CD14-positive monocyte (primary cell): ENCODE results near the gene NPNT. TPM values are rescaled to one million over a fixed set of nuclear protein-coding genes. Genes with fewer than 3 reads are reported as not detected.

ENCODE experiments used
- DNase-seq, 3 donors: peaks; one replicate each; pipeline ENCODE4 v3.0.0-alpha.2; 2011 to 2022
- H2AFZ ChIP-seq: 2 replicates; pipeline ENCODE4 v1.6.0; 2012; ENCODE audit warnings: mild to moderate bottlenecking, low read depth, low read length, inconsistent platforms; ENCODE audit not compliant: insufficient read depth, poor library complexity, severe bottlenecking
- H3K27ac ChIP-seq, 2 donors: 1 replicate in 1 of 2; 2 replicates in 1 of 2; pipeline ENCODE4 v1.5.1; 2012 to 2013; ENCODE audit warnings: low read length in 2 of 2, control low read depth in 1 of 2, inconsistent platforms in 1 of 2, low read depth in 1 of 2, mild to moderate bottlenecking in 1 of 2
- H3K27me3 ChIP-seq, 2 donors: one replicate each; pipeline versions ENCODE4 v1.6.0 to v1.6.1; 2011 to 2013; ENCODE audit warnings: low read length in 2 of 2; ENCODE audit not compliant: control insufficient read depth in 2 of 2, insufficient read depth in 2 of 2
- H3K36me3 ChIP-seq, 2 donors: replicated peaks in 1 of 2; 1 replicate in 1 of 2; 2 replicates in 1 of 2; pipeline versions ENCODE4 v1.5.1 to v1.6.1; 2012 to 2013; ENCODE audit warnings: low read length in 2 of 2, control low read depth in 1 of 2, inconsistent platforms in 1 of 2, mild to moderate bottlenecking in 1 of 2; ENCODE audit not compliant: insufficient read depth in 2 of 2, control insufficient read depth in 1 of 2
- H3K4me1 ChIP-seq, 2 donors: 1 replicate in 1 of 2; 2 replicates in 1 of 2; pipeline versions ENCODE4 v1.5.1 to v1.6.1; 2012 to 2013; ENCODE audit warnings: low read length in 2 of 2, control low read depth in 1 of 2, inconsistent platforms in 1 of 2, mild to moderate bottlenecking in 1 of 2, moderate library complexity in 1 of 2; ENCODE audit not compliant: insufficient read depth in 2 of 2, control insufficient read depth in 1 of 2
- H3K4me2 ChIP-seq: replicated peaks from 2 replicates; pipeline ENCODE3; 2012; ENCODE audit warnings: low read length, moderate library complexity, mild to moderate bottlenecking; ENCODE audit not compliant: poor library complexity, severe bottlenecking; ENCODE audit errors: extremely low read depth
- H3K4me3 ChIP-seq, 3 experiments: fragments of 200-600 bp in 1 of 3; sonication (generic) in 1 of 3; replicated peaks in 1 of 3; 1 replicate in 2 of 3; 2 replicates in 1 of 3; pipeline ENCODE4 v1.5.1; 2011 to 2013; ENCODE audit warnings: low read length in 3 of 3, mild to moderate bottlenecking in 3 of 3, control low read depth in 2 of 3, low read depth in 2 of 3, inconsistent platforms in 1 of 3, moderate library complexity in 1 of 3
- H3K79me2 ChIP-seq: 2 replicates; pipeline ENCODE4 v1.6.0; 2012; ENCODE audit warnings: mild to moderate bottlenecking, control low read depth, inconsistent platforms, low read length, moderate library complexity; ENCODE audit not compliant: insufficient read depth
- H3K9ac ChIP-seq: 2 replicates; pipeline ENCODE4 v1.6.0; 2017; ENCODE audit warnings: low read length, mild to moderate bottlenecking; ENCODE audit not compliant: insufficient read depth, poor library complexity, severe bottlenecking
- H3K9me3 ChIP-seq, 2 donors: replicated peaks in 1 of 2; 1 replicate in 1 of 2; 2 replicates in 1 of 2; pipeline versions ENCODE4 v1.5.1 to v1.6.1; 2012 to 2013; ENCODE audit warnings: low read length in 2 of 2, control low read depth in 1 of 2; ENCODE audit not compliant: control insufficient read depth in 1 of 2, insufficient read depth in 1 of 2
- H4K20me1 ChIP-seq: 2 replicates; pipeline ENCODE4 v1.6.0; 2012; ENCODE audit warnings: mild to moderate bottlenecking, low read length, control low read depth, moderate library complexity; ENCODE audit not compliant: insufficient read depth
- H3K27ac Mint-ChIP-seq, 7 donors: one replicate each; pipeline ENCODE4 v1.8.0; 2020; ENCODE audit warnings: mild to moderate bottlenecking in 7 of 7, mixed read lengths in 7 of 7, moderate library complexity in 6 of 7, inconsistent platforms in 2 of 7
- H3K27me3 Mint-ChIP-seq, 3 donors: one replicate each; pipeline ENCODE4 v1.8.0; 2021 to 2022; ENCODE audit warnings: low read depth in 3 of 3, mild to moderate bottlenecking in 3 of 3, mixed read lengths in 3 of 3, moderate library complexity in 3 of 3, inconsistent platforms in 1 of 3
- H3K36me3 Mint-ChIP-seq, 2 donors: one replicate each; pipeline ENCODE4 v1.8.0; 2020; ENCODE audit warnings: mixed read lengths in 2 of 2, inconsistent platforms in 1 of 2, mild to moderate bottlenecking in 1 of 2
- H3K4me1 Mint-ChIP-seq: one replicate; pipeline ENCODE4 v1.8.0; 2020; ENCODE audit warnings: mild to moderate bottlenecking, mixed read lengths
- H3K4me3 Mint-ChIP-seq, 2 donors: one replicate each; pipeline ENCODE4 v1.8.0; 2020; ENCODE audit warnings: mild to moderate bottlenecking in 2 of 2, mixed read lengths in 2 of 2, moderate library complexity in 1 of 2
- H3K9me3 Mint-ChIP-seq, 7 donors: one replicate each; pipeline ENCODE4 v1.8.0; 2020 to 2022; ENCODE audit warnings: mixed read lengths in 7 of 7, mild to moderate bottlenecking in 6 of 7, moderate library complexity in 6 of 7, inconsistent platforms in 2 of 7
- WGBS: methylation state at CpG from one replicate; pipeline ENCODE4 v1.1.5; 2013; ENCODE audit warnings: missing lambda C conversion rate; ENCODE audit not compliant: insufficient coverage; 5-methylcytosine and 5-hydroxymethylcytosine counted together
- intact Hi-C, 2 donors: fragments of 100-400 bp; cut with micrococcal nuclease; formaldehyde crosslinking; loops; one replicate each; pipeline versions ENCODE4 v1.15.0 to v1.15.1; 2023
- polyA plus RNA-seq, 3 donors: library from polyadenylated mRNA; depleted of rRNA in 1 of 3; unstranded in 2 of 3; stranded (reverse) in 1 of 3; fragments of 300-500 nt in 2 of 3; fragments of >200 nt in 1 of 3; fragmentation: Illumina TruSeq in 2 of 3; gene quantifications; 1 replicate in 2 of 3; 2 replicates in 1 of 3; pipeline ENCODE4 v1.2.3, GENCODE V29; 2012 to 2021
- TF ChIP-seq, protein P1 (sequence below): fragments of 200-600 bp; IDR thresholded peaks from one replicate; pipeline ENCODE4 v1.8.0; 2022; ENCODE audit warnings: antibody characterized with exemption, mild to moderate bottlenecking

NPNT gene
- polyA plus RNA-seq, 3 donors: not detected

GRCh38 chr4:105989485-105990242 lies 94.4 kb downstream of the NPNT start:
- H4K20me1 ChIP-seq: no peaks in the 10 kb centered on the region
- no peak for DNase-seq
- H3K27ac ChIP-seq: no peak overlapping the region
- H3K4me1 Mint-ChIP-seq: no peaks in the 10 kb centered on the region
- TF ChIP-seq, protein P1, sequence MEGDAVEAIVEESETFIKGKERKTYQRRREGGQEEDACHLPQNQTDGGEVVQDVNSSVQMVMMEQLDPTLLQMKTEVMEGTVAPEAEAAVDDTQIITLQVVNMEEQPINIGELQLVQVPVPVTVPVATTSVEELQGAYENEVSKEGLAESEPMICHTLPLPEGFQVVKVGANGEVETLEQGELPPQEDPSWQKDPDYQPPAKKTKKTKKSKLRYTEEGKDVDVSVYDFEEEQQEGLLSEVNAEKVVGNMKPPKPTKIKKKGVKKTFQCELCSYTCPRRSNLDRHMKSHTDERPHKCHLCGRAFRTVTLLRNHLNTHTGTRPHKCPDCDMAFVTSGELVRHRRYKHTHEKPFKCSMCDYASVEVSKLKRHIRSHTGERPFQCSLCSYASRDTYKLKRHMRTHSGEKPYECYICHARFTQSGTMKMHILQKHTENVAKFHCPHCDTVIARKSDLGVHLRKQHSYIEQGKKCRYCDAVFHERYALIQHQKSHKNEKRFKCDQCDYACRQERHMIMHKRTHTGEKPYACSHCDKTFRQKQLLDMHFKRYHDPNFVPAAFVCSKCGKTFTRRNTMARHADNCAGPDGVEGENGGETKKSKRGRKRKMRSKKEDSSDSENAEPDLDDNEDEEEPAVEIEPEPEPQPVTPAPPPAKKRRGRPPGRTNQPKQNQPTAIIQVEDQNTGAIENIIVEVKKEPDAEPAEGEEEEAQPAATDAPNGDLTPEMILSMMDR: no peak
- no peaks in the 10 kb centered on the region for H3K79me2 ChIP-seq
- peaks cover 0 to 13% (median 6%) of the 10 kb centered on the region in 7 donors for H3K9me3 Mint-ChIP-seq
- no peak overlapping the region for H3K4me2 ChIP-seq
- no CpG with 5 or more reads among the region's 2 CpGs for WGBS
- no peaks in the 10 kb centered on the region for H3K4me1 ChIP-seq
- intact Hi-C loops: no loop called here
- no peak overlapping the region for H3K4me3 Mint-ChIP-seq
- no peak overlapping the region for H3K27ac Mint-ChIP-seq
- no peaks in the 10 kb centered on the region for H3K36me3 ChIP-seq
- H3K27me3 ChIP-seq: no peaks in the 10 kb centered on the region
- H3K4me3 ChIP-seq: no peak overlapping the region
- H2AFZ ChIP-seq: no peak overlapping the region
- no peak overlapping the region for H3K9ac ChIP-seq
- H3K36me3 Mint-ChIP-seq: no peaks in the 10 kb centered on the region
- peaks cover 0 to 6% of the 10 kb centered on the region in 2 donors for H3K9me3 ChIP-seq
- H3K27me3 Mint-ChIP-seq: no peaks in the 10 kb centered on the region

GRCh38 chr4:105990933-105991332 lies 95.7 kb downstream of the NPNT start:
- Histone ChIP-seq H3K36me3 (no peaks in the 10 kb centered on the region), H4K20me1 (no peaks in the 10 kb centered on the region), H3K4me2 (no peak overlapping the region), H3K79me2 (no peaks in the 10 kb centered on the region), H3K4me1 (no peaks in the 10 kb centered on the region), H3K27me3 (no peaks in the 10 kb centered on the region), H3K27ac (no peak overlapping the region), H2AFZ (no peak overlapping the region), H3K9ac (no peak overlapping the region), H3K4me3 (no peak overlapping the region), H3K9me3 (peaks cover 0 to 4% of the 10 kb centered on the region in 2 donors)
- intact Hi-C loops: no loop called here
- Mint-ChIP-seq H3K4me1 (no peaks in the 10 kb centered on the region), H3K4me3 (no peak overlapping the region), H3K36me3 (no peaks in the 10 kb centered on the region), H3K27me3 (no peaks in the 10 kb centered on the region), H3K9me3 (peaks cover 0 to 9% (median 5%) of the 10 kb centered on the region in 7 donors), H3K27ac (no peak overlapping the region)
- TF ChIP-seq, protein P1: no peak
- 66% methylated on average over 2 of the region's 3 CpGs for WGBS
- no peak for DNase-seq
